Gastroesophageal sphincter (tissue), 4 donors: Measurements from ENCODE around the gene TGIF1. TPM values are rescaled to one million over a fixed set of nuclear protein-coding genes. Genes with fewer than 3 reads are reported as not detected.

Experiments used
- ATAC-seq: fragments of 150-250 bp; one replicate; pipeline ENCODE4 v1.9.1; 2016; ENCODE audit warnings: mild to moderate bottlenecking, moderate library complexity
- H3K27ac ChIP-seq, 4 donors: fragments of 200-600 bp; sonication (generic) in 3 of 4; 1 replicate in 3 of 4; 2 replicates in 1 of 4; pipeline ENCODE4 v1.5.1; 2016 to 2019
- H3K27me3 ChIP-seq: fragments of 200-600 bp; sonication (generic); one replicate; pipeline ENCODE4 v1.5.1; 2019
- H3K36me3 ChIP-seq, 2 donors: fragments of 200-600 bp; sonication (generic); one replicate each; pipeline ENCODE4 v1.5.1; 2019; ENCODE audit warnings: control low read depth in 1 of 2
- H3K4me1 ChIP-seq, 3 donors: fragments of 200-600 bp; sonication (generic); 1 replicate in 2 of 3; 2 replicates in 1 of 3; pipeline ENCODE4 v1.5.1; 2016 to 2019; ENCODE audit warnings: control low read depth in 2 of 3
- H3K4me3 ChIP-seq, 2 donors: fragments of 200-600 bp; sonication (generic); one replicate each; pipeline ENCODE4 v1.5.1; 2019; ENCODE audit warnings: mild to moderate bottlenecking in 1 of 2, moderate library complexity in 1 of 2
- H3K9me3 ChIP-seq, 3 donors: fragments of 200-600 bp; sonication (generic); one replicate each; pipeline ENCODE4 v1.5.1; 2017 to 2019; ENCODE audit warnings: control low read depth in 2 of 3
- EP300 ChIP-seq: sonication (generic); formaldehyde crosslinking; IDR thresholded peaks from one replicate; pipeline ENCODE4 v1.6.1; 2017; ENCODE audit warnings: antibody characterized with exemption, mild to moderate bottlenecking
- POLR2A ChIP-seq, 2 donors: fragments of 450-650 bp; IDR thresholded peaks; one replicate each; pipeline ENCODE4 v1.6.1; 2017; ENCODE audit warnings: antibody characterized with exemption in 2 of 2, mild to moderate bottlenecking in 2 of 2, moderate library complexity in 1 of 2
- POLR2AphosphoS5 ChIP-seq: sonication (generic); formaldehyde crosslinking; IDR thresholded peaks from one replicate; pipeline ENCODE4 v1.6.1; 2017; ENCODE audit warnings: antibody characterized with exemption
- WGBS, 2 donors: methylation state at CpG; one replicate each; pipeline ENCODE4 v1.1.5; 2018; ENCODE audit warnings: low coverage in 1 of 2; 5-methylcytosine and 5-hydroxymethylcytosine counted together
- total RNA-seq, 4 donors: library from RNA; depleted of rRNA; stranded (reverse); fragments of >200 nt; gene quantifications; one replicate each; pipeline ENCODE4 v1.1.0, GENCODE V29; 2016
- TF ChIP-seq, protein P1 (sequence below), 4 experiments: fragments of 200-600 bp in 2 of 4; fragments of 450-650 bp in 2 of 4; sonication (generic) in 1 of 4; IDR thresholded peaks; one replicate each; pipeline ENCODE4 v1.5.1; 2017 to 2019; ENCODE audit warnings: antibody characterized with exemption in 4 of 4, mild to moderate bottlenecking in 2 of 4, moderate library complexity in 2 of 4

The TGIF1 gene
- total RNA-seq, 4 donors from 2014 or later = 55.5 to 95.8 (median 77.0) TPM

- Histone ChIP-seq H3K4me3 (no peak overlapping the region), H3K27me3 (peaks cover 4% of the 10 kb centered on the region), H3K9me3 (no peaks in the 10 kb centered on the region), H3K36me3 (no peaks in the 10 kb centered on the region), H3K27ac (no peak overlapping the region), H3K4me1 (no peaks in the 10 kb centered on the region)
- WGBS, 2 donors = 20 to 72% methylated on average over 1 to 7 of the region's 7 CpGs
- TF ChIP-seq POLR2AphosphoS5 (no peak), POLR2A (IDR thresholded peaks at IDR 0.05) (no peak), EP300 (no peak)
- TF ChIP-seq, protein P1, sequence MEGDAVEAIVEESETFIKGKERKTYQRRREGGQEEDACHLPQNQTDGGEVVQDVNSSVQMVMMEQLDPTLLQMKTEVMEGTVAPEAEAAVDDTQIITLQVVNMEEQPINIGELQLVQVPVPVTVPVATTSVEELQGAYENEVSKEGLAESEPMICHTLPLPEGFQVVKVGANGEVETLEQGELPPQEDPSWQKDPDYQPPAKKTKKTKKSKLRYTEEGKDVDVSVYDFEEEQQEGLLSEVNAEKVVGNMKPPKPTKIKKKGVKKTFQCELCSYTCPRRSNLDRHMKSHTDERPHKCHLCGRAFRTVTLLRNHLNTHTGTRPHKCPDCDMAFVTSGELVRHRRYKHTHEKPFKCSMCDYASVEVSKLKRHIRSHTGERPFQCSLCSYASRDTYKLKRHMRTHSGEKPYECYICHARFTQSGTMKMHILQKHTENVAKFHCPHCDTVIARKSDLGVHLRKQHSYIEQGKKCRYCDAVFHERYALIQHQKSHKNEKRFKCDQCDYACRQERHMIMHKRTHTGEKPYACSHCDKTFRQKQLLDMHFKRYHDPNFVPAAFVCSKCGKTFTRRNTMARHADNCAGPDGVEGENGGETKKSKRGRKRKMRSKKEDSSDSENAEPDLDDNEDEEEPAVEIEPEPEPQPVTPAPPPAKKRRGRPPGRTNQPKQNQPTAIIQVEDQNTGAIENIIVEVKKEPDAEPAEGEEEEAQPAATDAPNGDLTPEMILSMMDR (IDR thresholded peaks at IDR 0.05) = no peak
- no peak for ATAC-seq
Observed at GRCh38 chr18:3486512-3486911, 36.5 kb downstream of the TGIF1 start.

- H3K4me3 ChIP-seq = no peak overlapping the region
- no peaks in the 10 kb centered on the region for H3K4me1 ChIP-seq
- no peaks in the 10 kb centered on the region for H3K9me3 ChIP-seq
- TF ChIP-seq, protein P1 (IDR thresholded peaks at IDR 0.05) = no peak
- TF ChIP-seq POLR2AphosphoS5 = no peak
- no peak overlapping the region for H3K27ac ChIP-seq
- no peaks in the 10 kb centered on the region for H3K36me3 ChIP-seq
- no peak for ATAC-seq
- WGBS, 2 donors = 93 to 100% methylated on average over 1 to 6 of the region's 6 CpGs
- no peaks in the 10 kb centered on the region for H3K27me3 ChIP-seq
Observed at GRCh38 chr18:3489462-3489861, 39.5 kb downstream of the TGIF1 start.

- Histone ChIP-seq H3K36me3 (no peaks in the 10 kb centered on the region), H3K4me1 (no peaks in the 10 kb centered on the region), H3K9me3 (no peaks in the 10 kb centered on the region), H3K4me3 (no peak overlapping the region), H3K27me3 (no peaks in the 10 kb centered on the region), H3K27ac (no peak overlapping the region)
- 90 to 100% methylated on average over 1 of the region's 1 CpG for WGBS, 2 donors
- no peak for ATAC-seq
- TF ChIP-seq POLR2AphosphoS5 = no peak
- TF ChIP-seq POLR2A (IDR thresholded peaks at IDR 0.05) = no peak
- TF ChIP-seq, protein P1 (IDR thresholded peaks at IDR 0.05) = no peak
- TF ChIP-seq EP300 = no peak
Observed at GRCh38 chr18:3491981-3492555, 42.1 kb downstream of the TGIF1 start.

GRCh38 chr18:3492721-3493120 lies 42.7 kb downstream of the TGIF1 start:
- no peaks in the 10 kb centered on the region for H3K4me1 ChIP-seq
- H3K9me3 ChIP-seq = no peaks in the 10 kb centered on the region
- no peaks in the 10 kb centered on the region for H3K36me3 ChIP-seq
- ATAC-seq = no peak
- no peak overlapping the region for H3K4me3 ChIP-seq
- H3K27me3 ChIP-seq = no peaks in the 10 kb centered on the region
- TF ChIP-seq POLR2AphosphoS5 = no peak
- TF ChIP-seq POLR2A (IDR thresholded peaks at IDR 0.05) = no peak
- TF ChIP-seq EP300 = no peak
- no peak overlapping the region for H3K27ac ChIP-seq
- no CpG with 5 or more reads among the region's 2 CpGs for WGBS, 2 donors

DNA sequence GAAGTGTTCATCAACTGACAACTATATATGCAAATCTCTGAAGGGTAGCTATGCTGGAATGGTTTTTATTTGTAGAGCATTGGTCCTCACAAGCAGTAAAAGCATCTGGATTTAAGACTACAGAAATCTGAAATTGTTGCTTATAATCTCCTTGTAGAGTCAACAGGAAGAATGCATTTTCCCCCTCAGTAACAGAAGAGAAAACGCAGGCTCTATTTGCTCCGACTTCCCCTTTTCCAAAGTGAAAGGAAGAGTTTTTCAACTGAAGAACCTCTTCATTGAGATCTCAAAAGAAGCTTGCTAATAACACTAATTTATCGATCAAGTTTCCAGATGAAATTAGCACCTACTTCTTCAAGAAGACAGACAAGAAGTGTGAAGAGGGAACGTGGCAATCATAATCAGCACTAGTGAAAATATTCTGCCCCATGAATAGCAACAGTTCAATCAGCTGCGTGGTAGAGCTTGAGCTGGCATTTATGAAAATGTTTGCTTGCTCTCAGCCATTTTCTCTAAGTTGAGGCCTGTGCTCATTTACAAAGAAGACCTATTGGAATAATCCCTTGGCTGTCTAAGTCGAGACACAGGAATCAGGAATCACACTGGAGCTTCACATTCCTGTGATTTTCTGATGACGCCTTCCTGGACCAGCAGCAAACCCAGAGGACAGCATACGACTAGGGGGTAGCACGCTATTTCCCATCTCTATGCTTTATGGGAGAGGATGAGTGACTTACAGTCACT lies 43.7 kb downstream of the TGIF1 start:
- no peaks in the 10 kb centered on the region for H3K9me3 ChIP-seq

More for the DNA sequence above, 43.7 kb downstream of the TGIF1 start:
- Histone ChIP-seq H3K4me3 (no peak overlapping the region), H3K36me3 (no peaks in the 10 kb centered on the region), H3K27ac (no peak overlapping the region), H3K27me3 (no peaks in the 10 kb centered on the region), H3K4me1 (peaks cover 0 to 1% (median 0%) of the 10 kb centered on the region in 3 donors)
- TF ChIP-seq POLR2AphosphoS5 (no peak), EP300 (no peak), POLR2A (IDR thresholded peaks at IDR 0.05) (no peak)
- TF ChIP-seq, protein P1 (IDR thresholded peaks at IDR 0.05) = no peak
- WGBS, 2 donors = 75 to 84% methylated on average over 6 to 9 of the region's 9 CpGs
- no peak for ATAC-seq
